Endometrial microvascular endothelial cells (primary cell): ENCODE data around the gene RNU6-9. TPM values are rescaled to one million over a fixed set of nuclear protein-coding genes. Genes with fewer than 3 reads are reported as not detected.
"Not testable (repeated sequence)": the region's sequence is repeated elsewhere in the genome, so short reads cannot be mapped to it uniquely, and the experiment has no call there.

ENCODE experiments used
- in situ Hi-C: cut with HindIII; loops from 2 replicates; pipeline ENCODE4 v1.10.0; 2017; ENCODE audit warnings: low sequenced_read_pairs, low pct_unique_long_range_greater_than_20kb; ENCODE audit errors: inconsistent ontology term
- total RNA-seq: library from RNA; depleted of rRNA; stranded (reverse); fragments of >200 nt; gene quantifications from one replicate; pipeline ENCODE4 v1.2.3, GENCODE V29; 2015; ENCODE audit errors: inconsistent ontology term

The RNU6-9 gene
- total RNA-seq: not detected

GRCh38 chr19:892894-893689 is at the start of gene RNU6-9, which contains the start of gene MED16:
RNU6-9 (plus strand) TSS chr19:893484.
MED16 (minus strand) TSS chr19:893187; CDS start chr19:891131, 2,056 bp downstream.
- in situ Hi-C loops: no loop called here

GRCh38 chr19:843836-844545 is 49.3 kb upstream of the RNU6-9 start:
- in situ Hi-C loops: no loop called here

DNA sequence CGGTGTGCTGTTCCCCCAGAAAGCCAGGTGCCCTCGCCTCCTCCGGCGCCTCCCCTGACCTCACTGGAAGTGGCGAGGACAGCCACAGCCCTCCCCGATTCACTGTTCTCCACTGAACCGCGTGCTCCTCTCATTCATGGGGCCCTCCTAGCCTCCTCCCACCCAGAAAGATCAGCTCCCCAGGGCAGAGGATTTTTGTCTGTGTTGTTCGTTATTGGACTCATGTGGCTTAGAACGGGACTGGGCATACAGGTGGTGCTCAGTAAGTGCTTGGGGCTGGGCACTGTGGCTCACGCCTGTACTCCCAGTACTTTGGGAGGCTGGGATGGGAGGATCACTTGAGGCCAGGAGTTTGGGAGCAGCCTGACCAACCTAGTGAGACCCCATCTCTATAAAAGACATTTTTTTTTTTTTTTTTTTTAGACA is 48.7 kb upstream of the RNU6-9 start:
- in situ Hi-C loops: no loop called here

GRCh38 chr19:845707-846521 is 47.4 kb upstream of the RNU6-9 start:
- in situ Hi-C loops: no loop called here

- in situ Hi-C loops: no loop called here
Observed at GRCh38 chr19:848386-848921, 44.8 kb upstream of the RNU6-9 start.

GRCh38 chr19:849195-849594 is 44.1 kb upstream of the RNU6-9 start:
- in situ Hi-C loops: not testable (repeated sequence)

- in situ Hi-C loops: no loop called here
Observed at GRCh38 chr19:850221-850978, 42.9 kb upstream of the RNU6-9 start.

DNA sequence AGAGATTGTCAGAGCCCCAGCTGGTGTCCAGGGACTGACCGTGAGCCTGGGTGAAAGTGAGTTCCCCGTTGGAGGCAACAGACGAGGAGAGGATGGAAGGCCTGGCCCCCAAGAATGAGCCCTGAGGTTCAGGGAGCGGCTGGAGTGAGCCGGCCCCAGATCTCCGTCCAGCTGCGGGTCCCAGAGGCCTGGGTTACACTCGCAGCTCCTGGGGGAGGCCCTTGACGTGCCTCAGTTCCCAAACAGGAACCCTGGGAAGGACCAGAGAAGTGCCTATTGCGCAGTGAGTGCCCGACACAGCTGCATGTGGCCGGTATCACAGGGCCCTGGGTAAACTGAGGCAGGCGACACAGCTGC is 42.3 kb upstream of the RNU6-9 start:
- in situ Hi-C loops: no loop called here

DNA sequence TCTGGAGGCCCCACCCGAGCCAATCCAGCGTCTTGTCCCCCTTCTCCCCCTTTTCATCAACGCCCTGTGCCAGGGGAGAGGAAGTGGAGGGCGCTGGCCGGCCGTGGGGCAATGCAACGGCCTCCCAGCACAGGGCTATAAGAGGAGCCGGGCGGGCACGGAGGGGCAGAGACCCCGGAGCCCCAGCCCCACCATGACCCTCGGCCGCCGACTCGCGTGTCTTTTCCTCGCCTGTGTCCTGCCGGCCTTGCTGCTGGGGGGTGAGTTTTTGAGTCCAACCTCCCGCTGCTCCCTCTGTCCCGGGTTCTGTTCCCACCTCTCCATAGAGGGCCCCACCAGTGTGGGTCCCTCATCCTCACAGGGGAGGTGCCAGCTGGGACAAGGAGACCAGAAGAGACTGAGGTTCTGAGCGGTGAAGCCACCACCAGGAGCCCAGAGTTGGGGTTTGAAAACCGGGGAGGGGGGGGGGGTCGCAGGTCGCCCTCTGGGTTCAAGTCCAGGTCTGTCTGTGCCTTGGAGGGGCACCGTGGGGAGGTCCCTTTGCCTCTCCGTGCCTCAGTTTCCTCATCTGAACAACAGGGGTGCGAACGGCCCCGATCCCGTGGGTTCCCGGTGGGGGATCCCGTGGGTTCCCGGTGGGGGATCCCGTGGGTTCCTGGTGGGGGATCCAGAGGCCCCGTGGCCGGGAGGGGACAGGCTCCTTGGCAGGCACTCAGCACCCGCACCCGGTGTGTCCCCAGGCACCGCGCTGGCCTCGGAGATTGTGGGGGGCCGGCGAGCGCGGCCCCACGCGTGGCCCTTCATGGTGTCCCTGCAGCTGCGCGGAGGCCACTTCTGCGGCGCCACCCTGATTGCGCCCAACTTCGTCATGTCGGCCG is 40.9 kb upstream of the RNU6-9 start, which contains the start of gene ELANE:
TSS of gene ELANE (plus strand) at position 168 of the 878 bp plus-strand sequence. CDS start at position 194, 26 bp downstream.
- in situ Hi-C loops: no loop called here

DNA sequence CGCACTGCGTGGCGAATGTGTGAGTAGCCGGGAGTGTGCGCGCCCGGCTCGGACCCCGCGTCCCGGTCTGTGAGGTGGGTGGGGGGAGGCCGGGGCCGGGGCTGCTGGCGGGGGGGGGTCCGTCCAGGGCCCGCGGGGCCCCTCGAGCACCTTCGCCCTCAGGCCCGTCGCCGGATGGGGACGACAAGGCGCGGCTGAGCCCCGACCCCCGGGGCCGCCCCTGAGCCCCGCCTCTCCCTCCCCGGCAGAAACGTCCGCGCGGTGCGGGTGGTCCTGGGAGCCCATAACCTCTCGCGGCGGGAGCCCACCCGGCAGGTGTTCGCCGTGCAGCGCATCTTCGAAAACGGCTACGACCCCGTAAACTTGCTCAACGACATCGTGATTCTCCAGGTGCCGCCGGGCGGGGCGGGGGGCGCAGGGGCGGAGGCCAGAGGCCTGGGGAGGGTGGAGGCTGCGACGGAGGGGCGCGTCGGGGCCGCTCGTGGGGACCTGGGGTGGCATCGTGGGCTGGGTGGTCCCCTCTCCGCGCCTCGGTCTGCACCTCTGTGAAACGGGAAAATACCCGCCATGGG is 40.2 kb upstream of the RNU6-9 start:
- in situ Hi-C loops: no loop called here

DNA sequence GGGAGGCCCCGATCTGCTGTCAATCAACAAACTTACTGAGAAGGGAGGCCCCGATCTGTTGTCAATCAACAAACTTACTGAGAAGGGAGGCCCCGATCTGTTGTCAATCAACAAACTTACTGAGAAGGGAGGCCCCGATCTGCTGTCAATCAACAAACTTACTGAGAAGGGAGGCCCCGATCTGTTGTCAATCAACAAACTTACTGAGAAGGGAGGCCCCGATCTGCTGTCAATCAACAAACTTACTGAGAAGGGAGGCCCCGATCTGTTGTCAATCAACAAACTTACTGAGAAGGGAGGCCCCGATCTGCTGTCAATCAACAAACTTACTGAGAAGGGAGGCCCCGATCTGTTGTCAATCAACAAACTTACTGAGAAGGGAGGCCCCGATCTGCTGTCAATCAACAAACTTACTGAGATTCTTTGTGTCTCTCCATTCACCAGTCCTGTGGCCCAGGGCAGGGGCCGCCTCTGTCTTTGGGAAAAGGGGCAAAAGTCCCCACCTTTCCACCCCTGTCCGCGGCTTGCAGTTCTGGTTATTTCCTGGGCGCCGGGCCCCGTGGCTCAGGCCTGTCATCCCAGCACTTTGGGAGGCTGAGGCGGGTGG is 39.6 kb upstream of the RNU6-9 start:
- in situ Hi-C loops: not testable (repeated sequence)

DNA sequence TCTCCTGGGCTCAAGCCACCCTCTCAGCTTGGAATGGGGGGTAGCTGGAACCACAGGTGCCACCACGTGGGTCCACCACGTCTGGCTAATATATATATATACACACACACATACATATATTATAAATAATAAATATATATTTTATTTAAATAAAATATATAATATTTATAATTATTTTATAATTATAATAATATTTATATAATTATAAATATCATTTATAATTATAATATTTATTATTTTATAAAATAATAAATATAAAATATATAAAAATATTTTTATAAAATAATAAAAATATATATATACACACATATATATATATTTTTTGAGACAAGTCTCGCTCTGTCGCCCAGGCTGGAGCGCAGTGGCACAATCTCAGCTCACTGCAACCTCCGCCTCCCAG is 38.7 kb upstream of the RNU6-9 start:
- in situ Hi-C loops: no loop called here

GRCh38 chr19:855142-855541 is 38.1 kb upstream of the RNU6-9 start:
- in situ Hi-C loops: no loop called here

DNA sequence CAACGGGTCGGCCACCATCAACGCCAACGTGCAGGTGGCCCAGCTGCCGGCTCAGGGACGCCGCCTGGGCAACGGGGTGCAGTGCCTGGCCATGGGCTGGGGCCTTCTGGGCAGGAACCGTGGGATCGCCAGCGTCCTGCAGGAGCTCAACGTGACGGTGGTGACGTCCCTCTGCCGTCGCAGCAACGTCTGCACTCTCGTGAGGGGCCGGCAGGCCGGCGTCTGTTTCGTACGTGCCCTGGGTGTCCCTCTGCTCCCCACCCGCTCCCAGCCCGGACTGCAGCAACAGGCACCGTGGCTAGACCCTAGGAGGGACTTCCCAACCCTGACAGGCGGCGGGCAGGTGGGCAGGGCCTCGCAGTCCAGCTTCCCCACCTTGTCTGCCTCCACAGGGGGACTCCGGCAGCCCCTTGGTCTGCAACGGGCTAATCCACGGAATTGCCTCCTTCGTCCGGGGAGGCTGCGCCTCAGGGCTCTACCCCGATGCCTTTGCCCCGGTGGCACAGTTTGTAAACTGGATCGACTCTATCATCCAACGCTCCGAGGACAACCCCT is 37.6 kb upstream of the RNU6-9 start:
- in situ Hi-C loops: no loop called here

DNA sequence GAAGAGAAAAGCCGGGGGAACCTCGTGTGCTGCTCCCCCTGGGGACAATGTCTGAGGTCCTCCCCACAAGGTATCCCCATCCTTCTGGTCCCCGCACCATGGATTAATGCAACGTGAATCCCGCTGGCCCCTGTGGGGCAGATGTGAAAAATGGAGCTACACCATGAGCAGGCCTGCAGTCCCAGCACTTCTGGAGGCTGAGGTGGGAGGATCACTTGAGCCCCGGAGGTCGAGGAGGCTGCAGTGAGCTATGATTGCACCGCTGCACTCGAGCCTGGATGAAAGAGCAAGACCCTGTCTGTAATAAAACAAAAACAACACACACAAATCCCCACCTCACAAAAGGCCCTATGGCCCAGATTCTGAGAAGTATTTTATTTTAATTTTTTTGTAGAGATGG is 35.0 kb upstream of the RNU6-9 start:
- in situ Hi-C loops: no loop called here
